GM21723 (cell line): ENCODE measurements around the gene SYT13.

Experiments used
- ATAC-seq: cut with Tn5 transposase; IDR thresholded peaks from one replicate; pipeline ENCODE4 v1.9.1; 2021; ENCODE audit warnings: mild to moderate bottlenecking, moderate library complexity; ENCODE audit not compliant: unreplicated experiment

Gene SYT13

DNA sequence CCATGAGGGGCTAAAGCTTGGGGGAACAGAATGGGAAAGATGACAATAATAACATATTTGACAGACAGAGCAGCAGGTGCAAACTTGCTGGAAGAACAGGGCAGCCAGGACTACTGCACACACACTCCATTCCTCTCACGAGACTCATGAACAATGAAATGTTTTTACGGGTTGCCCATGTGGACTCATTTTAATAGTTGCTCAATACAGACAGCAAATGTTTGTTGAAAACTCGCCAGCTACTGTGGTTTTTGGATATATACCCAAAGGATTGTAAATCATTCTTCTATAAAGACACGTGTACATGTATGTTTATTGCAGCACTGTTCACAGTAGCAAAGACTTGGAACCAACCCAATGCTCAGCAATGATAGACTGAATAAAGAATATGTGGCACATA is 10.3 kb downstream of the SYT13 start:
- no peak for ATAC-seq

GRCh38 chr11:45274206-45274605 is 11.9 kb downstream of the SYT13 start:
- ATAC-seq = no peak

- ATAC-seq = no peak
Observed at GRCh38 chr11:45273509-45273908, 12.6 kb downstream of the SYT13 start.

- no peak for ATAC-seq
Observed at GRCh38 chr11:45272701-45273100, 13.4 kb downstream of the SYT13 start.

- no peak for ATAC-seq
Observed at GRCh38 chr11:45270946-45271716, 15.0 kb downstream of the SYT13 start.

- no peak for ATAC-seq
Observed at GRCh38 chr11:45269678-45270077, 16.5 kb downstream of the SYT13 start.

DNA sequence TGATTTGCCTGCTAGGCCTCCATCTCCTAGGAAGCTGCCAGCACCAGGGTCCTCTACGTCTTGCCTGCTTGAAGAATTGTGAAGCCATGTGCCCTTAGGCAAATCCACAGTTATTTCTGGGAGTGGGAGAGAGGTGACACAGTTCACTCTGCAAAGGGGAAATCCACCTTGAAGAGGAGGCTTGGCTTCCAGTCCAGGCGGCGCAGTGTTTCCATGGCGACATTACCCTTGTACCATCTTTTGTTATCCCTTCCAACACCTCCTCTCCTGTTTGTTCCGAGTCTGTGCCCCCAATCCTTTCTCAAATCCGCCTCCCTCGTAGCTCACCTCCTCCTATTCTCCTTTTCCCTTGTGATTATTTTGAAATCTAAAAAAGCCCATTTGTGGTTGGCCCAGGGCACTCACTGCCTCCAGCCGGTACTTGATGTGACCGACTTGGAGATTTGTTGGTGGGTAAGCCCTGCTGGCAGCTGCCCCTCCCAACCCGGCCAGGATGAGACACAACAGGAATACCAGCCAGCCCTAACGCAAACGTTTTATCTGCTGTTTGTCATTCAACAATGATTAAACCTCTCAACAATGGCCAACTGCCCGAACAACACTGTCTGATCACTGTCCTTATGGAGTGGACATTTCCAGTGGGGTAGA is 18.4 kb downstream of the SYT13 start:
- no peak for ATAC-seq

DNA sequence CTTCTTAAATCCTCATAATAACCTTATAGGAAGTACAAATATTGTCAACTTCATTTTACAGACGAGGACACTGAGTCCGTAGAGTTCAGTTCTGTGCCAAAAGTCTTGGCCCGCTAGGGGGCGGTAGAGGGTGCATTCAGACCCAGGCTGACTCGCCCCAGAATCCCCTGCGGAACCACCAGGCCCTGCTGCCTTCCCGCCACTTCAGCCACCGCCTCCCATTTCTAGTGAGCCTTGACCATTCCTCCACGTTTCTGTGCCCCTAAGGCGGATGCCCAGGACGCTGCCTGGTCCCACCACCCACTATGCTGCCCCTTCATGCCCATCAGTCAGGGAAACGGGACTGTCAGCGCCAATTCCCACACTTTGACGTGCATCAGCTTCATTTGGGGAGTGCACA is 19.1 kb downstream of the SYT13 start:
- ATAC-seq = no peak

DNA sequence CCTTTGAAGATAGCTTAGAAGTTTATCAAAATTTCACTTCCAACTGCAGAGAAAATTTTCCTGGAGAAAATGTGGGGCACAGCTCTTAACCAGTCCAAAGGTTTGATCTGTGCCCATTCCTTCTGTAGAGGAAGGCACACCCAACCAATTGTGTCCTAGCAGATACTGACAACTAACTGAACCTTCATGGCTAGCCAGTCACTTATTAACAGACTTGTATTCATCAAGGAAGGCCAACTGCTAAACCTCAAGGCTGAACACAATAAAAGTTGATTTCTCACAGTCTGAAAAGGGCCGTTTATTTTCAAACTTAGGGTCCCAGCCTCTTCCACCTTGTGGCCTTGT is 19.5 kb downstream of the SYT13 start:
- no peak for ATAC-seq

- ATAC-seq = no peak
Observed at GRCh38 chr11:45265969-45266675, 20.0 kb downstream of the SYT13 start.

DNA sequence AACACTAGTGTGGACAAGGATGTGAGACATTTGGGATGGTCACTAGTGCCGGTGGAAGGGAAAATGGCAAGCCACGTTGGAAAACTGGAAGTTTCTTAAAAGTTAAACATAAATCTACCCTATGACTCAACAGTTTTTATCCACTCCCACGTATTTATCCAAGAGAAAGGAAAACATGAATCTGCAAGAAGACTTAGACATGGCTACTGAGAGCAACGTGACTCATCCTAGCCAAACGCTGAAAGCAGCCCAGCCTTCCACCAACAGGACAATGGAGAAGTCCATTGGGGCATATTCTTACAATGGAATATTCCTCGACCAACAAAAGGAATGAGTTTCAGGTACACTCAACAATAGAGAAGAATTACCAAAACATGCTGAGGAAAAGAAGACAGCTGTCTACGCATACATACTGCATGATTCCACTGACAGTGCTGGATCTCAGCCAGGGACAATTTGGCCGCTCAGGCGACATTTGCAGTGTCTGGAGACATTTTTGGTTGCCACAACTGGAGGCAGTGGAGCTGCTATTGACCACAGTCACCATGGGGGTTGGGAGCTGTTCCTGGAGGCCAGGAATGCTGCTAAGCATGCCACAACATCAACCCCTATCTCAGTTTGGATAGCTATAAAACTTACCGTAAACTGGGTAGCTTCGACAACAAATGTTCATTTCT is 21.2 kb downstream of the SYT13 start:
- no peak for ATAC-seq

GRCh38 chr11:45263773-45264172 is 22.4 kb downstream of the SYT13 start:
- no peak for ATAC-seq

DNA sequence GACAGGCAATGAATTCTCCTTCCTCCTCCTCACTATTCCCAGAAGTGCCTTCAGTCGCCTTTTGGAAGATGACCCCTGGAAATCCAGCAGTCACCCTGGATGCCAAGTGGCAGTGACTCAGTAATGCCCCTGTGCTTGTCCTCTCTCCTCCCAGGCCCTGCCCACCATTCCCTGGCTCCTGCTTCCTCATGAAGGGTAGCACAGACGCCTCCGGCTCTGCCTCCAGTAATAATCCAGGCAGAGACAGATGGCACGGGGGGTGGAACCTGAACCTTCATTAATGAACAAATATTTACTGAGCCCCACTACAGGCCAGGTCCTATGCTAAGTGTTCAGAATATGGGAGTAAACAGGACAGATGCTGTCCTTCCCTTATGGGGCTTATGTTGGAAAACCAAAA is 23.2 kb downstream of the SYT13 start:
- no peak for ATAC-seq

- no peak for ATAC-seq
Observed at GRCh38 chr11:45260071-45260470, 26.1 kb downstream of the SYT13 start.

- ATAC-seq = no peak
Observed at GRCh38 chr11:45259592-45259991, 26.5 kb downstream of the SYT13 start.

DNA sequence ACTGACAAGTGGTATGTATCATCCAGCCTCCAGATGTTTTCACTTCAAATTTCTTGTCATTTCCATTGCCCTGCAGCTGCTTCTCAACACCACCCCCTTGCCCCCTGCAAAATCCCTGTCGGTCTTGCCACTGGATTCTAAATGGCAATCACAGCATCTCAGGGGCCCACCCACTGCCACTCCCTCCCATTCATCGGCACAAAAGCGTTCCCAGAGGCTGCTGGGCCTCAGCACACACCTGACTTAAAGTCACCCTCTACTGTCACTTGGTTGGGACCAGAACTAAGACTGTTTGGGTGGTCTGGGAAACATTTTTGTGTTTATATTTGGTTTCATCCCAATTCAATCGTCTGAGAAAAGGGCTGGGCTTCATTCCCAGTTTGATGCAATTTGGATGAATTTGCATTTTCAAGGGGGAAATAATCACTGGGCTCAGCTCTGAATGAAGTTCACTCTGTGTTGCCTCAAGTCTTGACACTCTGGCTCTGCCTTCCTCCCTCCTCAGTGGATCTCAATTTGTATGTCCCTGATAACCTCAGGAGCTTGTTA is 27.1 kb downstream of the SYT13 start:
- ATAC-seq = no peak

GRCh38 chr11:45254070-45254469 is 32.1 kb downstream of the SYT13 start:
- no peak for ATAC-seq

DNA sequence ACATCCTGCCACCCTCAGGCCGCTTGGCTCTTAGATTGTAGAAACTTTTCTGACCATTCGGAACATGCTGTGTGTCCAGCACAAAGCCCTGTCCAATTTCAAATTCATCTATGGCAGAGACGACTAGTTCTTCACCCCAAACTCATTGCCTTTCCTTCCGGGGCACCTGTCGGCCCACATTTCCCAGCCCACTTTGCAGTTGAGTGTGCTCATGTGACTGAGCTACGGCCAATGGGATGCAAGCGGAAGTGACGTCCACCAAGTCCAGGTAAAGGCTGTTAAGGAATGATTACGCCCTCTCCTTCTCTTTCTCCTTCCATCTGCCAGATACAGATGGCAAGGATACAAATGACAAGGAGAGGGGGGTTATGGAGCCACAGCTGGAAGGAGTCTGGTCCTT is 32.5 kb downstream of the SYT13 start:
- ATAC-seq = no peak

GRCh38 chr11:45252877-45253276 is 33.3 kb downstream of the SYT13 start:
- no peak for ATAC-seq

DNA sequence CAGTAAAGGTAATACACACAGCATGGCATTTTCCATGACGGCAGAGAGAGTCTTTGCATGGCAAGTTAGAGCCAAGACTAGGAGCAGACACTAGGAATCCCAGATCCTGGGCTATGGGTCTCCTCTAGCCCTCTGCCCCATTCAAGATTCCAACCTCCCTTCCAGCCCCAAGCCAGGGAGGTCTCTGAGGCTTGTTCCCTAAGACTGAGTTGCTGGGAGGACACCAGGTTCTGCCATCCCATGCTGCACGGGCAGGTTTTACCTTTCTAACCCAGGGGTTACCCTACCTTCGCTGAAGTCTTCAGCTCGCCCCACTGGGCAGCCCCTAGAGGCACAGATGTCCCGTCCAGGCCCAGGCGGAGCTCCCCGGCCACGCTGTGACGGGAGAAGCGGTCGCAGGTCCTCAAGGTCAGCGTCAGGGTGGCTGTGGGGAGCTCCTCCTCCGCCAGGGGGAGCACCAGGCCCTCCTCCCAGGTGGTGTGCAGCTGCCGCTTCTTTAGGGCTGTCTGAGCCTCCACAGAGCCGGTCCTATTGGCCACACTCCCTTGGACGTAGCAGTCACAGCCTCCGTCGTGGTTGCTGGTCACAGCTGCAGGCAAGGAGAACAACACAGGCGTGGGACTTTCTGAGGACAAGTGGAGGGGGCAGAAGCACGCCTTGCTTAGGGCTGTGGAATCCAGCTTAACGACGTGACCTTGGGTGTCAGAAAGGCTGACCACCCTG is 33.8 kb downstream of the SYT13 start:
- no peak for ATAC-seq
